Astrocyte of the spinal cord (primary cell): ENCODE measurements around the gene GLIPR2.
"Not testable (repeated sequence)": the region's sequence is repeated elsewhere in the genome, so short reads cannot be mapped to it uniquely, and the experiment has no call there.

ENCODE experiments used
- DNase-seq: peaks from one replicate; pipeline ENCODE4 v3.0.0; 2011; ENCODE audit warnings: low read depth, low spot score
- H3K4me3 ChIP-seq: 2 replicates; pipeline ENCODE4 v1.5.1; 2011; ENCODE audit warnings: low read depth, mild to moderate bottlenecking, low read length, moderate library complexity
- in situ Hi-C: cut with HindIII; loops from 2 replicates; pipeline ENCODE4 v1.10.0; 2017; ENCODE audit warnings: low sequenced_read_pairs
- TF ChIP-seq, protein P1 (sequence below): IDR thresholded peaks from 2 replicates; pipeline ENCODE4 v1.5.1; 2012; ENCODE audit warnings: low read depth, mild to moderate bottlenecking, low read length, inconsistent platforms

GLIPR2 gene

DNA sequence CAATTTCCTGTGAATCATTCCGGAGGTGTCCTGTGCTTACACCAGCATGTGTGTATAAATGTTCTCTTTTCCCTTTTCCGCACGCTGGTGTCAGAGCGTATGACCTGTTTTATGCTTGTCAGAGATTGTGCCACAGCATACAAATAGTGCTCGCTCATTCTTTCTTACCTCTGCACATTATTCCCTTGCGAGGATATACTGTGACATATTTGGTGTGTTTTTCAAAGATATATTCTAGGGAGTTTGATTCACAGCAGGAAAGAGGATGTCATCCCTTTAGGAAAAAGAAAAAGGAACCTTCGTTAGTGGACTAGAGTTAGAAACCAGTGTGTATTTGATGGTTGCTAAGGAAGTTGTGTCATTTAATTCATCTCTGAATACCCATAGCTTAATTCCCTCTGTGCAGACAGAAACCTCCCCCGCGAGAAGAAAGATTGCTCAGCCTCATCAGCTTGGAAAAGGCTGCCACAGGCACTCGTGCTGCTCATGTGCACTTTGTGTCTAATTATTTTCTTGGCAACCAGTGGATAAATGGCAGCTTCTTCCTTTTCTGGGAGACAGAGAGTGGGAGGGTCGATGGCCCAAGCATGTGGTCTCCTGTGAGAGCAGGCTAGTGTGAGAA is 17.9 kb downstream of the GLIPR2 start:
- peak; percentile 79 for DNase-seq
- in situ Hi-C loops, result no loop called here
- no peak overlapping the region for H3K4me3 ChIP-seq
- TF ChIP-seq, protein P1, sequence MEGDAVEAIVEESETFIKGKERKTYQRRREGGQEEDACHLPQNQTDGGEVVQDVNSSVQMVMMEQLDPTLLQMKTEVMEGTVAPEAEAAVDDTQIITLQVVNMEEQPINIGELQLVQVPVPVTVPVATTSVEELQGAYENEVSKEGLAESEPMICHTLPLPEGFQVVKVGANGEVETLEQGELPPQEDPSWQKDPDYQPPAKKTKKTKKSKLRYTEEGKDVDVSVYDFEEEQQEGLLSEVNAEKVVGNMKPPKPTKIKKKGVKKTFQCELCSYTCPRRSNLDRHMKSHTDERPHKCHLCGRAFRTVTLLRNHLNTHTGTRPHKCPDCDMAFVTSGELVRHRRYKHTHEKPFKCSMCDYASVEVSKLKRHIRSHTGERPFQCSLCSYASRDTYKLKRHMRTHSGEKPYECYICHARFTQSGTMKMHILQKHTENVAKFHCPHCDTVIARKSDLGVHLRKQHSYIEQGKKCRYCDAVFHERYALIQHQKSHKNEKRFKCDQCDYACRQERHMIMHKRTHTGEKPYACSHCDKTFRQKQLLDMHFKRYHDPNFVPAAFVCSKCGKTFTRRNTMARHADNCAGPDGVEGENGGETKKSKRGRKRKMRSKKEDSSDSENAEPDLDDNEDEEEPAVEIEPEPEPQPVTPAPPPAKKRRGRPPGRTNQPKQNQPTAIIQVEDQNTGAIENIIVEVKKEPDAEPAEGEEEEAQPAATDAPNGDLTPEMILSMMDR, result no peak

DNA sequence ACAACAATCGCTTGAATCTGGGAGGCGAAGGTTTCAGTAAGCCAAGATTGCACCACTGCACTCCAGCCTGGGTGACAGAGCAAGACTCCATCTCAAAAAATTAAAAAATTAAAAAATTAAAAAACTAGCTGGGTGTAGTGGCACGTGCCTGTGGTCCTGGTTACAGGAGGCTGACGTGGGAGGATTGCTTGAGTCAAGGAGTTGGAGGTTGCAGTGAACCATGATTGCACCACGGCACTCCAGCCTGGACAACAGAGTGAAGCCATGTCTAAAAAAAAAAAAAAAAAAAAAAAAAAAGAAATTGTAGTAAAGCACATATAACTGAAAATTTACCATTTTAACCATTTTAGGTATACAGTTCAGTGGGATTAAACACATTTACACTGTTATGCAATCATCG is 19.6 kb downstream of the GLIPR2 start:
- TF ChIP-seq, protein P1, result no peak
- H3K4me3 ChIP-seq, result no peak overlapping the region
- in situ Hi-C loops, result no loop called here
- no peak for DNase-seq

DNA sequence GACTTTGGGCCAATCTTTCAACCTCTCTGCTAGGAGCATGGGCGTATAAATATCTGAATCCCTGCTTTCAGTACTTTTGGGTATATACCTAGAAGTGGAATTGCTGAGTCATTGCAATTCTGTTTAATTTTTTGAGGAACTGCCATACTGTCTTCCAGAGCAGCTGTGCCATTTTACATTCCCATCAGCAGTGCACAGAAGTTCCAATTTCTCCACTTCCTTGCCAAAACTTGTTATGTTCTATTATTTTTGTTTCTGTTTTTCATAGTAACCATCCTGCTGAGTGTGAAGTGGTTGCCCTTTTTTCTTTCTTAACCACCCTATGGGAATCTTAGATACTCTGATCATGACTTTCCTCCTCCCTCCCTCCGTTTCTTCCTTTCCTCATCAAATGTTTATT is 21.6 kb downstream of the GLIPR2 start:
- TF ChIP-seq, protein P1, result no peak
- in situ Hi-C loops, result no loop called here
- DNase-seq, result no peak
- no peak overlapping the region for H3K4me3 ChIP-seq

DNA sequence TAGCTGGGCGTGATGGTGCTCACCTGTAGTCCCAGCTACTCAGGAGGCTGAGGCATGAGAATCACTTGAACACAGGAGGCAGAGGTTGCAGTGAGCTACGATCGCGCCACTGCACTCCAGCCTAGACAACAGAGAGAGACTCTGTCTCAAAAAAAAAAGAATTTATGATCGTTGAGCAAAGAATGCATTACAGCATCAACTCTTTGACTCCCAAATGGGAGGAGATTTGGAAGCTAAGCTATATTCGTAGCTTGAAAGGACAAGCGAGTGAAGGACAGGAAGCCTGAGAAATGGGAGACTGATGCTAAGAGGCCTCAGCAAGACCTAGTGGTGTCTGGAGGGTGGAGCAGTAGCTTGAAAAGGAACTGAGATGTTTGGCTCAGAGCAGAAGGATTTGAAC is 22.4 kb downstream of the GLIPR2 start:
- no peak for DNase-seq
- TF ChIP-seq, protein P1, result no peak
- no peak overlapping the region for H3K4me3 ChIP-seq
- in situ Hi-C loops, result no loop called here

DNA sequence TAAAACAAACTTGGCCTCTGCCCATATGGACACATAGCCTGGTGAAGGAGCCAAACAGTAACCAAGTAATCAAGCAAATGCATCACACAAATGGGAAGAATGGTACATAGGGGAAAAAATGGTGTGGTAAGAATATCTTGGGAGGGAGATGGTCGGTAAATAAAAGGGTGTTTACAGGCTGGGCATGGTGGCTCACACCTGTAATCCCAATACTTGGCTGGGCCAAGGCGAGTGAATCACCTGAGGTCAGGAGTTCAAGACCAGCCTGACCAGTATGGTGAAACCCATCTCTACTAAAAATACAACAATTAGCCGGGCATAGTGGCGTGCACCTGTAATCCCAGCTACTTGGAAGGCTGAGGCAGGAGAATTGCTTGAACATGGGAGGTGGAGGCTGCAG is 23.0 kb downstream of the GLIPR2 start:
- in situ Hi-C loops, H3K4me3 ChIP-seq, DNase-seq: not testable (repeated sequence)

DNA sequence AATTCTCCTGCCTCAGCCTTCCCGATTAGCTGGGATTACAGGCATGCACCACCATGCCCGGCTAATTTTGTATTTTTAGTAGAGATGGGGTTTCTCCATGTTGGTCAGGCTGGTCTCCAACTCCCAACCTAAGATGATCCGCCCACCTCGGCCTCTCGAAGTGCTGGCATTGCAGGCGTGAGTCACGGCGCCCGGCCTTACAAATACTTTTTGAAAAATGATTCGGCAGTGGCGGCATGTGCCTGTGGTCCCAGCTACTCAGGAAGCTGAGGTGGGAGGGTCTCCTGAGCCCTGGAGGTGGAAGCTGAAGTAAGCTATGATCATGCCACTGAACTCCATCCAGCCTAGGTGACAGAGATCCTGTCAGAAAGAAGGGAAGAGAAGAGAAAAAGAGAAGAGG is 23.6 kb downstream of the GLIPR2 start:
- H3K4me3 ChIP-seq, in situ Hi-C loops: not testable (repeated sequence)

DNA sequence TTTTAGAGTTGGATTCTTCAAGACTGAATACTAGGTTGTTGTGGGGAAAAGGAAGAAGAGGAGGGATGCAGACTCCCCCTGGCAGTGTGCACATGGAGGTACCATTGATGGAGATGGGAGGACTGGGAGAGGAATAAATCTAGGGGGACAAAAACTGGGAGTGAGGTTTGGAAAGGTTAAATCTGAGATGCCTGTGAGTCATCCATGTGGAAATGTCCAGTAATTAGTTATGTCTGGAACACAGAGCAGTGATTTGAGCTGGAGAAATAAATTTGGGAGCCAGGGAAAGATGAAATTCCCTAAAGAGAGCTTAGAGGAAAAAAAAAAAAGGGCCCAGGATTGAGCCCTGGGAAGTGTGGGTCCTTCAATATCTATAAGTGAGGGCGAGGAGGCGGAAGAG is 24.7 kb downstream of the GLIPR2 start:
- no peak for DNase-seq
- in situ Hi-C loops, result no loop called here
- TF ChIP-seq, protein P1, result no peak
- no peak overlapping the region for H3K4me3 ChIP-seq

More for the DNA sequence above, 23.6 kb downstream of the GLIPR2 start:
- DNase-seq, result not testable (repeated sequence)

DNA sequence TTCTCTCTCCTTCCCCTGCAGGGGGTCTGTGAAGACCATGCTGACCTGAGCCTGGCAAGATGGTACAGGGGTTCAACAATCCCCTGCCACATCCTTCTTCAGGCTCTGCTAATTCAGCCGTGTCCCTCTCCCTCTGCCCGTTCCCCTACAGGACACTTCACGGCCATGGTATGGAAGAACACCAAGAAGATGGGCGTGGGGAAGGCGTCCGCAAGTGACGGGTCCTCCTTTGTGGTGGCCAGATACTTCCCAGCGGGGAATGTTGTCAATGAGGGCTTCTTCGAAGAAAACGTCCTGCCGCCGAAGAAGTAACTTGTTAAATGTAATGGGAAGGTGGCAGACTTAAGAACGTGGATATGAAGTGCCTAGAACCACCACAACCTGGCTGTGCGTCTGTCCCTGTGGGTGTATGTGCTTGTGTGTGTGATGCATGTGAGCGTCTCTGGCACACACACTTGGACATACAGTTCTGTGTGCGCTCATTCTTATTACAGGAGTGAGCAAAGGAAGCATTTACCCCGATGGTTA is 25.7 kb downstream of the GLIPR2 start:
- in situ Hi-C loops, result no loop called here
- no peak overlapping the region for H3K4me3 ChIP-seq
- TF ChIP-seq, protein P1, result no peak
- DNase-seq, result no peak
